HEK293T (cell line): Measurements from ENCODE around the gene PCNX3.

ENCODE experiments used
- BHLHE40 ChIP-seq: fragments of 450-650 bp; IDR thresholded peaks from 2 replicates; pipeline ENCODE4 v1.6.1; 2016; ENCODE audit warnings: mild to moderate bottlenecking, moderate library complexity, borderline replicate concordance
- FOXM1 ChIP-seq: fragments of 450-650 bp; IDR thresholded peaks from 2 replicates; pipeline ENCODE4 v1.6.1; 2017; ENCODE audit warnings: mild to moderate bottlenecking, borderline replicate concordance
- SP1 ChIP-seq: fragments of 450-650 bp; IDR thresholded peaks from 2 replicates; pipeline ENCODE4 v1.6.1; 2017
- SUZ12 ChIP-seq: fragments of 450-650 bp; IDR thresholded peaks from 2 replicates; pipeline ENCODE4 v1.6.1; 2016; ENCODE audit warnings: mild to moderate bottlenecking
- TF ChIP-seq, protein P1 (sequence below): fragments of 450-650 bp; IDR thresholded peaks from 2 replicates; pipeline ENCODE4 v1.6.1; 2016

DNA sequence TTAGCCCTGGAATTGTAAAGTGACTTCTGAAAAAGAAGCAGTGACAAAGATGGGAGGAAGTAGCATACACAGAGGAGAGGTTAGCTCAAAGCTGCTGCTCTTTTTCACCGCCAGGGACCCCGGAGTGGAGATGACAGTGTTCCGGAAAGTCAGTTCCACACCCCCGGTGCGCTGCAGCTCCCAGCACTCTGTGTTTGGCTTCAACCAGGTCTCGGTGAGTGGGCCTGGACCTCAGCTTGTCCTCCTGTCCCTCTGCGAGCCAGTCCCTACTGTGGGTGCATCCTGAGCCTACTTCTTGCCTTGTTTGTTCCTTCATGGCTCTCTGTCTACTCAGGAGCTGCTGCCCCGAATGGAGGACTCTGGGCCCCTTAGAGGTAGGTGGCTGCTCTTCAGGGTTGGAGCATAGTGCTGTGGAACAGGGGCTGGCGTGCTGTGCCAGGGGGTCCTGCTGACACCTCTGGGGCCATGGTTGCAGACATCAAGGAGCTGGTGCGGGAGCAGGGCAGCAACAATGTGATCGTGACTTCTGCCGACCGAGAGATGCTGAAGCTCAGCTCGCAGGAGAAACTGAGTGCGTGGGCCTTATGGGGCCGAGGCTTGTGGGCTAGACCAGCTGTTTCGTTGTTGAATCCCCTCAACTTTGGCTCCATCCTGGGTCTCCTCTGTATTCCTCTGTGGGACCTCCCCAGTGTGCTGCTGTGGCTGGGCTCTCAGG is 1.7 kb downstream of the PCNX3 start:
- no peak for TF ChIP-seq FOXM1
- no peak for TF ChIP-seq SP1
- TF ChIP-seq SUZ12 = no peak
- TF ChIP-seq BHLHE40 = no peak
- TF ChIP-seq, protein P1, sequence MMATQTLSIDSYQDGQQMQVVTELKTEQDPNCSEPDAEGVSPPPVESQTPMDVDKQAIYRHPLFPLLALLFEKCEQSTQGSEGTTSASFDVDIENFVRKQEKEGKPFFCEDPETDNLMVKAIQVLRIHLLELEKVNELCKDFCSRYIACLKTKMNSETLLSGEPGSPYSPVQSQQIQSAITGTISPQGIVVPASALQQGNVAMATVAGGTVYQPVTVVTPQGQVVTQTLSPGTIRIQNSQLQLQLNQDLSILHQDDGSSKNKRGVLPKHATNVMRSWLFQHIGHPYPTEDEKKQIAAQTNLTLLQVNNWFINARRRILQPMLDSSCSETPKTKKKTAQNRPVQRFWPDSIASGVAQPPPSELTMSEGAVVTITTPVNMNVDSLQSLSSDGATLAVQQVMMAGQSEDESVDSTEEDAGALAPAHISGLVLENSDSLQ = no peak
